Upper lobe of right lung (tissue), 1 donor: ENCODE results near the gene ZNF674. TPM values are rescaled to one million over a fixed set of nuclear protein-coding genes. Genes with fewer than 3 reads are reported as not detected.

Experiments used
- ATAC-seq: fragments of 200-7000 bp; cut with Tn5 transposase; one replicate; pipeline ENCODE4 v1.9.1; 2020; ENCODE audit warnings: mild to moderate bottlenecking, moderate library complexity
- DNase-seq: peaks from one replicate; pipeline ENCODE4 v3.0.0-alpha.2; 2020
- H3K27ac ChIP-seq: fragments of 200-600 bp; one replicate; pipeline ENCODE4 v1.8.0; 2022
- H3K27me3 ChIP-seq: fragments of 200-600 bp; one replicate; pipeline ENCODE4 v1.8.0; 2022; ENCODE audit warnings: mild to moderate bottlenecking
- H3K36me3 ChIP-seq: fragments of 200-600 bp; one replicate; pipeline ENCODE4 v1.8.0; 2022
- H3K4me1 ChIP-seq: fragments of 200-600 bp; one replicate; pipeline ENCODE4 v1.8.0; 2022
- H3K4me3 ChIP-seq: fragments of 200-600 bp; one replicate; pipeline ENCODE4 v1.8.0; 2022; ENCODE audit warnings: mild to moderate bottlenecking
- H3K9me3 ChIP-seq: fragments of 200-600 bp; one replicate; pipeline ENCODE4 v1.8.0; 2022
- CTCF ChIP-seq: fragments of 200-600 bp; IDR thresholded peaks from one replicate; pipeline ENCODE4 v1.8.0; 2022; ENCODE audit warnings: antibody characterized with exemption
- intact Hi-C: fragments of 100-400 bp; cut with DNase I; formaldehyde crosslinking; loops from one replicate; pipeline ENCODE4 v1.11.0; 2022
- total RNA-seq: library from RNA; stranded (reverse); fragmentation: NEBNext Ultra II Directional; extraction: Animal tissue kit (Norgen Biotek cat#: 25700); gene quantifications from one replicate; pipeline ENCODE4 v1.2.1, GENCODE V29; 2021
- donor health status: DM: no; HTN: yes; CAD: no; lungs with severe emphysema.

Gene ZNF674
- total RNA-seq, 1 donor from 2014 or later = 5.9 TPM

GRCh38 chrX:46567388-46567787 is 22.2 kb upstream of the ZNF674 start:
- no peaks in the 10 kb centered on the region for H3K4me1 ChIP-seq
- no peak overlapping the region for H3K4me3 ChIP-seq
- ATAC-seq (no peak), DNase-seq (no peak)
- H3K36me3 ChIP-seq = no peaks in the 10 kb centered on the region
- H3K27ac ChIP-seq = no peak overlapping the region
- TF ChIP-seq CTCF = no peak
- no peaks in the 10 kb centered on the region for H3K27me3 ChIP-seq
- intact Hi-C loops = no loop called here
- no peaks in the 10 kb centered on the region for H3K9me3 ChIP-seq

GRCh38 chrX:46561824-46562657 is 16.8 kb upstream of the ZNF674 start:
- DNase-seq = no peak
- Histone ChIP-seq H3K4me3 (no peak overlapping the region), H3K36me3 (no peaks in the 10 kb centered on the region), H3K4me1 (no peaks in the 10 kb centered on the region), H3K9me3 (no peaks in the 10 kb centered on the region), H3K27me3 (no peaks in the 10 kb centered on the region), H3K27ac (no peak overlapping the region)
- no peak for TF ChIP-seq CTCF
- ATAC-seq = peak; percentile 72
- intact Hi-C loops = no loop called here

- intact Hi-C loops = no loop called here
- DNase-seq (no peak), ATAC-seq (no peak)
- TF ChIP-seq CTCF = no peak
- Histone ChIP-seq H3K36me3 (no peaks in the 10 kb centered on the region), H3K27ac (no peak overlapping the region), H3K27me3 (no peaks in the 10 kb centered on the region), H3K9me3 (no peaks in the 10 kb centered on the region), H3K4me3 (no peak overlapping the region), H3K4me1 (no peaks in the 10 kb centered on the region)
These were observed 13.8 kb upstream of the ZNF674 start for GRCh38 chrX:46559062-46559461.

GRCh38 chrX:46554942-46555341 is 9.7 kb upstream of the ZNF674 start:
- DNase-seq = no peak
- no peak overlapping the region for H3K27ac ChIP-seq
- intact Hi-C loops = no loop called here

GRCh38 chrX:46553935-46554334 is 8.7 kb upstream of the ZNF674 start:
- Histone ChIP-seq H3K4me1 (no peaks in the 10 kb centered on the region), H3K4me3 (no peak overlapping the region), H3K9me3 (no peaks in the 10 kb centered on the region), H3K27ac (no peak overlapping the region), H3K27me3 (no peaks in the 10 kb centered on the region), H3K36me3 (no peaks in the 10 kb centered on the region)
- ATAC-seq (peak; percentile 73), DNase-seq (no peak)
- intact Hi-C loops = no loop called here
- no peak for TF ChIP-seq CTCF

More at GRCh38 chrX:46554942-46555341, 9.7 kb upstream of the ZNF674 start:
- Histone ChIP-seq H3K4me3 (no peak overlapping the region), H3K4me1 (no peaks in the 10 kb centered on the region), H3K9me3 (no peaks in the 10 kb centered on the region), H3K36me3 (no peaks in the 10 kb centered on the region), H3K27me3 (no peaks in the 10 kb centered on the region)
- ATAC-seq = peak; percentile 32
- peak; percentile 39 for TF ChIP-seq CTCF
